CMK (cell line): ENCODE measurements around the gene CRYBA2.

Source experiments
- DNase-seq: peaks from one replicate; pipeline ENCODE4 v3.0.0-alpha.2; 2010; ENCODE audit warnings: low read depth

CRYBA2 gene

DNA sequence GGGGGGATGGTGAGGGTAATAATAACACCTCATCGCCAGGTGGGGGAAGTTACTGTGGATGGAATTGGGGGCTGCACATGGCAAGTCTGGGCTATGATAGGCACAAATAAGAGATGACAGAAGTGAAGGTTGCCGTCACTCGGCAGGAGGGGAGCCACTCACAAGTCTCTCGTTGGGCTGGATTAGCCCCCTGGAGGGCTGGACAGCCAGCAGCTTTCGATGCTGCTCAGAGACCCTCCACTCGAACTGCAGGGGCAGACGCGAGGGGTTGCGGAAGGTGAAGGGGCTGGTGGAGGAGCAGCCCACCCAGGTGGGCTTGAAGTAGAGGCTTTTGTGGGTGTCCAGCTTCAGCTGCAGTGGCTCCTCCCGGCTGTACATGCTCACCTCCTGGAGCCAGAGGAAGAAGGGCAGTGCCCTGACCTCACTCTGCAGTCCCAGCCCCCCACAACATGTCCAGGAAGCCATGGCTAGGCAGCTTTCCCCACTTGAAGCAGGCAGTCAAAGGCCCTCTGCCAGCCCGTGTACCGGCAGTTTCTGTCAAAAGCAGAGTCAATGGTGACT lies 29.9 kb upstream of the CRYBA2 start:
- no peak for DNase-seq

DNA sequence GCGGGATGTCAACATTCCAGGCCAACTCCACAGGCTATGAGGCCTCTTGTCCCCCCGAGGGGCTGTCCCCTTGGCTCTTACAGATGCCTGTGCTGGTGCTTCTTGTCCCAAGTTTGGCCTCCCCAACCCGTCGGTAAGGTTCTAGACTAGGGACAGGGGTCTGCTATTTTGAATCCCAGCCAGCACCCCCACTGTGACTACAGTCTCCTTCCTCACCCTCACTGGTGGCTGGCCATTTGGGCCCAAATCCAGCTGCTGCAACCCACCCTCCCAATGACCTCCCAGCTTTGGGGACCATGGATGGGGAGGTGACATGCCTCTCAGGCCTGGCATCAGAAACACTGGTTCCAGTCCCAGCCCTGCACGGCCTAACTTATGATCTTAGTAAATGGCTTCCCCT lies 29.4 kb upstream of the CRYBA2 start:
- DNase-seq: no peak

DNA sequence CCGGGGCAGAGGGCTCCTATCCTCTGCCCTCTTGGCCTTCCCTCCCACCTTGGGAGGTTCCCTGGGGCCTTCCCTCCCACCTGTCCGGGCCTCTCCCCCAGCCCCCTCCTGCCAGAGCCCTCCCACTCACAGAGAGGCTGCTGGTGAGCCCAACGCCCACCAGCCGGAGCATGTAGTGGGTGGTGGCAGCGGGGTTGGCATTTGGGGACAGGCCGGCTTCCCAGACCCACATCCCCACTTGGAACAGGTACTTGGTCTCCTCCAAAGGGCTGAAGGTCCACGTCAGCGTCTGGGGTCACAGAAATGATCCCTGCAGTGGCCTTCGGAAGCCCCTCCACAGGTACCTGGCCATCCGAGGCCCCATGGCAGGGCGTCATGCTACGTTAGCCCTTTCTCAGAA lies 28.8 kb upstream of the CRYBA2 start:
- DNase-seq: no peak

DNA sequence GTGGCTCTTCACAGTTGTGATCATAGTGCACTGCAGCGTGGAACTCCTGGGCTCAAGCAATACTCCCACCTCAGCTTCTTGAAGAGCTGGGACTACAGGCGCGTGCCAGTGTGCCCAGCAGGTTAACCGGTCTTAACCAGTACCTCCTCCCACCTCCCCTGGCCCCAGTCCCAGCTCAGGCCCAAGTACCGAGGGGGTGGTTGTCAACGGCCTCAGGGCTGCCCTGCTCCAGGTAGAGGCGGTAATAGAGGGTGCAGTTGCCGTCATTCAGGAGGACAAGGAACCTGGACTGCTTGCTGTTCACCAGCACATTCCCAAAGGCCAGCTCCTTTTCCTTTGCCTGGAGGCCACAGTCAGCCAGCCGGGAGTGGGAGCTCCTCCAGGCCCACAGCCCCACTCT lies 28.4 kb upstream of the CRYBA2 start:
- DNase-seq: no peak

DNA sequence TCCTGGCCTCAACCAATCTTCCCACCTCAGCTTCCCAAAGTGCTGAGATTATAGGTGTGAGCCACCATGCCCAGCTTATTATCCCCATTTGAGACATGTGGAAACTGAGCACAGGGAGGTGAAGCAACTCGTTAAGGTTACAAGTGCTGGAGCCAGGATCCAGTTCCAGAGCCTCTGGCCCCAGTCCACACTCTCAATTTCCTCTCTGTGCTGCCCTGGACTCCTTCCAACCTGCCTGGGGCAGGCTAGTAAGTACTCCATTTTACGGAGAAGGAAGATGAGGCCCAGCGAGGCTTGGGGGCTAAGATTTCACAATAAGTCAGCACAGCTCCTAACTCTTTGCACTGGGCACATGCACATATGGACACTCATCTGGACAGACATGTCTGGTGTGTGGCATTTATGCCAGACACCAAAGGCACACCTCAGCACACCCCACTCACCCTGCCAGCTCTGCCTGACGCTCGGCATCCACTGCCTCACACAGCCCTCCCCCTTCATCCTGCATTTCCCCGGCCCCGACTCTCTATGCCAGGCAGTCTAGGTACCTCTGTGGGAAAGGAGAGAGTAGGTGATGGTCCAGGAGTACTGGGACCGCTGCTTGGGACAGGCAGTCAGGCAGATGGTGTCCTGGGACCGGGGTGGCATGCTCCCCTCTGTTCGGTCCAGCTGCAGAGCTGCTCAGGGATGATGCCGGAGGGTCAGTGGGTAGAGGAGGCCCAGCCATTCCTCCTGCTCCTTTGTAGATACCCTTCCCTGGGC lies 27.6 kb upstream of the CRYBA2 start:
- DNase-seq: no peak

DNA sequence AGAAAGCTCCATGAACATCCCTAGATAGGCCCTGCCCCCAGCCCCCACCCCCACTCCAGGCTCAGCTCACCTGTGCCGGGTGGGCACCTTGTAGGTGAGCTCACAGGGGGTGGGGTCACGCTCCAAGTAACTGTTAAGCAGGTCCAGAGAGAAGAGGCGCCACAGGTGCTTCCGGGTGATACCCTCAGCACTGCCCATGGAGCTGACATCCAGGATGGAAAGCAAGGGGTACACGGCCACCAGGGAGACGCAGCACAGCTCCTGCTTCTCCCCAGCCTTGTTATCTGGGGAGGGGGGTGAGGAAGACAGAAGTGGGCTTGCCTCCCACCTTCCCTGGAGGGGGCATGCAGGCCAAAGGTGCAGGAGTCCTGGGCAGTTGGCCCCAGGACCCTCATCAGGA lies 26.2 kb upstream of the CRYBA2 start:
- DNase-seq: no peak

DNA sequence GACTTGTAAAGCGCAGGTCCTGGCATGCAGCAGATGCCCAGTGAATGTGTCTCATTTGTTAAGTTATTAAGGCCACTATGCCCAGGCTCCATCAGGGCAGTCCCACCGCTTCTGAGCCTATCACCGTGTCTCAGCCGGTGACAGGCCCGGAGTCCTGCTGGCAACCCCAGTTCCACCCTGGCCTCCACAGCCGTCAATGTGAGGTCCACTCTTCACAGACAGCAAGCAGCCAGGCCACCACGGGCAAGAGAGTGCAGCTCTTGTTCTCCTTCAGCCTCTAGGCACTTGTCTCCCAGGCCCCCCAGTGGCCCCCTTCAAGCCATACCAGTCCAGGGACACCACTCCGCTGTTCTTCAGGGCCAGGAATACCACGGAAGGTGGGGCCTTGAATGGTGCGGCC lies 25.5 kb upstream of the CRYBA2 start:
- no peak for DNase-seq

DNA sequence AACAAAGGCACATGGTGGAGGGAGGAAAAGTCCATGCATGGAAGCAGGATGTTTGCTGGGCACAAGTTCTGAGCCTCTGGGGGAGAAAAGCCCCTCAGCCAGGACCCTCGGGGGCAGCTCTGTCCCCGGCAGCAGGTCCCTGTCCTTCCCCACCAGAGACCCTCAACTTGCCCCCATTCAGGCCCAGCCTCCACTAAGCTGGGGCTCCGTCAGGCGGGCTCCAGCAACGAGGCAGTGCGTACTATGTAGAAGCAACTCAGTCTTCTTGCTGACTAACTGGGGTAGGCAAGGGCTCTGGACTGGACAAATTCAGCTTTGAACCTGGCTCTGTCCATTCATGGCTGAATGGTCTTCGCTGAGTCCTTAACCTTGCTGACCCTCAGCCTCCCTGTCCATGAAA lies 25.1 kb upstream of the CRYBA2 start:
- no peak for DNase-seq

DNA sequence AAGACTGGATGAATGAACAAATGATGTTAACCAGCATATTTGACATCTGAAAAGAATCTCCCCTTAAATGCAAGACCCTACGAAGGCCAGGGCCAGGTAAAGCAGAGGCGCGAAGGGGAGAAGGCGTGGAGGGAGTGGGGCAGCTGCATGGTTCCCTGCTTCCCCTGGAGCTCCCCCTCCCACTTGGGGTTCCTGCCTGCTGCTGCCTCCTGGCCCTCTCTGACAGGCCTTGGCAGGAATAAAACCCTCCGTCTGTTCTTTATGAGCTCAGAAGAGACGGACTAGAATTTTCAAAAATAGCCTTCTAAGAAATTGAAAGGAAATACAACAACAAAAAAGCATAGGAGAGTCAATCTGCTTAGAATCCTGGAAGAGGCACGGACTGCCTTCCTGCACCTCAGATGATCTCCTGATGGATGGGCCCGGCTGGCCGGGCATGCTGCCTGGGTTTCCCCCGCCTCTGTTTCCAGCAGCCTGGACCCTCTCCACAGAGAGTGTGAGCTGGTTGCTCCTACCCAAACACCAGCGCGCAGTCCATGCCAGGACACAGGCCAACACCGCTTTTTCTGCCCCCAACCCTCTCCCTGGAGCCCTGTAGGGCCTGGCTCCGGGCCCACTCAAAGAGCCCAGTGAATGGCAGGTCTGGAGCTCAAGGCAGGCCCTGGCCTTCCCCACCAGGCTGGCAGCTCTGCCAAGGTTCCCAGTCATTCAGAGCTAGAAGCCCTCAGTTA lies 24.1 kb upstream of the CRYBA2 start:
- no peak for DNase-seq

DNA sequence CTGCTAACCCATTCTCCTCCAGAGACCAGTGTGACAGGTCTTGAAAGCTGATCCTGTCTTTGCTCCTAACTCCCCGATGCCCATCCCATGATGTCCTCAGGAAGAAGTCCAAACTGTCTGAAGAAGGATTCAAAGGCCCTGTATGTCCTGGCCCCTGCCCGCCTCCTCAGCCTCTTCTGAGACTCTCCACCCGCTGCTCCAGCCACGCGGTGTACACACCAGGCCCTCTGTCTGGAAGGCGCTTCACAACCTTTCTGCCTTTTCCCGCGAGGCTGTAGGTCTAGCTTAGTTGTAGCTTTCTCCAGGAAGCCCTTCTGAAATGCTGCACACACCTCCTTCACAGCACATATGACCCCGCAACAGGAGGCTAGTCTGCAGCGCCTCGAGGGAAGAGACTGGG lies 23.5 kb upstream of the CRYBA2 start:
- DNase-seq: no peak

DNA sequence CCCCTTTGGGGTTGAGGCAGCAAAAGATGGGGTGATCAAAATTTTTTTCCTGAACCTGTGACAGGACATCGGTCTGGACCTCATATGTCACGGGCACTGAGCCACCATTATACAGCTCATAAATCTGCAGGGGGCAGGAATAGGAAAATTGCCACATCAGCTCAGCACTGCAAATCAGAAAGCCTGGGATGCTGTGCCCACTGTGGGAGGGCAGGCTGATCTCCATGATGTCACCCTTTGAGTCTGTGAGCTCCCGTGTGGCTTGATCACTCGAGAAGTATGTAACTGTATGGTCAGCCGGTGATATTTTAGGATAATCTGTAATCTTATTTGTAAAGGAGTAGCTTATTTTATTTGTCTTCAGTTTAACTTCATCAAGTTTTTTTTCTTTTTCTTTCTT lies 17.7 kb upstream of the CRYBA2 start:
- no peak for DNase-seq

DNA sequence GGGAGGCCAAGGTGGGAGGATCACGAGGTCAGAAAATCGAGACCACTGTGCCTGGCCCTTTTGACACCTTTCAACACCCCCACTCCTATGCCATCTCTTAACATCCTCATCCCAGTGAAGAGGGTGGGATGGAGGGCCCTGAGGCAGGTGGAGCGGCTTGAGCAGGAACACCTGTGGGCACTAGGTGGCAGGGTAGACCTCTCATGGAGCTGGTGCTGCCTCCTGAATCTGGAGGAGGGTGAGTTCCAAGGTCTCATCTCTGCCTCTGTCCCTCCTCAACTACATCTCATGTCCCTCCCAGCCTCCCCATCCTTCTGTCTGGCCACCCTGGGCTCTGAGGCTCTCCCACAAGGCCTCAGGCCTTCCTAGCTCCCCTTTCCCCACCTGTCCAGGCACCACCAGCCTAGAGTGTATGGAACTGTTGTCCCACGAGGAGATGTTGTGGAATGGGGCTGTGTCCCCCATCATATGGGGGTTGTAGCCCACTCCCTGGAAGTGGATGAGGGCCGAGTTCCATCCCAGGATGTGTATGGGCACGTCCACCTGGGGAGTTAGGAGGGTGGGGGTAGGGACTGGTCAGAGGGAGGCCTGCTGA lies 17.0 kb upstream of the CRYBA2 start:
- DNase-seq: no peak

DNA sequence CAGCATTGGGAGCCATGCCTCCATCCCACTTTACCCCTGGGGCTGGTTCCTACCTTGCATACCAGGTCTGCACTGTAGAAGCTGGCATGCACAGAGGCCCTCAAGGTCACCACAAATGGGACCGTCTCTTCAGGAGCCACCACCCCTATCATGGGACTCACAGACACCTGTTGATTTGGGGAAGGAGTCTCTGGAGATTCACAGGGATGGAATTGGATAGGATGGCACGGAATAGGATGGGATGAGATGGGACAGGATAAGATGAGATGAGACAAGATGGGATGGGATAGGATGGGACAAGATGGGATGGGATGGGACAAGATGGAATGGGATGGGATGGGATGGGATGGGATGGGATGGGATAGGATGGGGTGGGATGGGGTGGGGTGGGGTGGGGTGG lies 16.1 kb upstream of the CRYBA2 start:
- no peak for DNase-seq

DNA sequence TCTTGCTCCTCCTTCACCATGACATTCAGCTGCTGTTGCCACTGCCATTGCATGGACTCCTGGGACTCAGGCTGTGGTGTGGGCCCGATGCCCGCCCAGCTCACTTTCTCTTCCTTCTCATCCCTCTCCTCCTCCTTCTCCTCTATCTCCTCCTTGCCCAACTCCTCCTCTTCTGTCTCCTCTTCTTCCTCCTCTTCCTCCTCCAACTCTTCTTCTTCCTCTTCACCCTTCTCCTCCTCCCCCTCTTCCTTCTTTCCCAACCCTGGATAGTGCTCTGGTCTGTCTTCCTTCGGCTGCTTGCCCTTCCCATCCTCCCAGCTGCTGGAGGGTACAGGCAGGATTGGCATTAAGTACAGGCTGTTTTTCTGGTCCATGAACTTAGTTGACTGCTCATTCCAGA lies 10.8 kb upstream of the CRYBA2 start:
- DNase-seq: no peak

DNA sequence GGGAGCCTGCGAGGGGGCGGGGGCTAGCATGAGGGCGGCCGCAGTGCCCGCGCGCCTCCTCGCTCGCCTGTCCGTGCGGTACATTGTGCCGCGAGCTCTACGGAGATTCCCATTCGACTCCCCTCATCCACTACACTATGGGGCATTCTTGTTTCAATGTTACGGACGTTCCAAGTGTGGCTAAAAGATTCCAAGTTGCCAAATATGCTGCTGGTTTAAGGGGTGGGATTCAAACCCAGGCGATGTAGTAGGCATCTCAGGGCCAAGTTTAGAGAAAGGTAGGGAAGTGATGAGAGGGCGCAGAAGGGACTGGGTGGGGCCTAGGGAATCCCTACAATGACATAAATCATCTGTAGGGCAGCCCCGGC lies 10.0 kb upstream of the CRYBA2 start:
- no peak for DNase-seq

DNA sequence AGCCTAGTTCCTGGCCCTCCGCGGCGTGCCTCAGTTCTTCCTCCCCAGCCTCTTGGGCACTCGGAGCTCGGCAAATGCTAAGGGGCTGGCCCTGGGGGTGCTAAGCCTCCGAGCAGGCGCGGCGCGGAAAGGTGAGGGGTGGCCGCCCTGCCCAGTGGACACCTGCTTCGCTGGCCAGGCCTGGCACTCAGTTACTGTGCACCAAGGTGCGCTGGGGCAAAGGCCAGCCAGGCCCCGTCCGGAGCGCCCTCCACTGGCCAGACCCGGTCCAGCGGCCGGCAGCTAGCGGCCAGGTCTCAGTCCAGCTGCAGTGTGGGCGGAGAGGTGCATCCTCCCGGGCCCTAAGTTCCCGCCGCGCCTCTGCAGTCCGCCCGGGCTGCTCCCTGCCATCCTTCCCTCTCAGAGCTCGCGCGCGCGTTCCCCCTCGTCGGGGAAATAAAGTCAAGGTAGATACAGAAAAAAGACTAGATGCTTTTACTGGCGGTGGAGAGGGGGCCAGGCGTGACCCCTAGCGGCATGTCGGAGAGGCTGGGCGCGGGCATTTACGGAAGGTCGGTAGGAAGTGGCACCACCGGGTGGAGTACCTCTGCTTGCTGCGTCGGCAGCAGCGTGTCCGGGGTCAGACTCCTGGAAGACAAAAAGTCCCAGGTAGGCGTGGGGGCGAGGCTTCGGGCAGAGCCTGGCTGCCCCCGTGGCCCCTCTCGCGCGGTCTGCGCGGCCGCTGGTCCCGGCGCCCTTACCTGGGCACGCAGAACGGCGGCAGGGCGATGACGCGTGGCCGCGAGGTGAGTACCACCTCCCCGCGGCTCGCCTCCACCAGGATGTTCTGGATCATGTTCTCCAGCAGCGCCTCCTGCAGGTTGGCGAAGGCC lies 9.4 kb upstream of the CRYBA2 start:
- DNase-seq: no peak

DNA sequence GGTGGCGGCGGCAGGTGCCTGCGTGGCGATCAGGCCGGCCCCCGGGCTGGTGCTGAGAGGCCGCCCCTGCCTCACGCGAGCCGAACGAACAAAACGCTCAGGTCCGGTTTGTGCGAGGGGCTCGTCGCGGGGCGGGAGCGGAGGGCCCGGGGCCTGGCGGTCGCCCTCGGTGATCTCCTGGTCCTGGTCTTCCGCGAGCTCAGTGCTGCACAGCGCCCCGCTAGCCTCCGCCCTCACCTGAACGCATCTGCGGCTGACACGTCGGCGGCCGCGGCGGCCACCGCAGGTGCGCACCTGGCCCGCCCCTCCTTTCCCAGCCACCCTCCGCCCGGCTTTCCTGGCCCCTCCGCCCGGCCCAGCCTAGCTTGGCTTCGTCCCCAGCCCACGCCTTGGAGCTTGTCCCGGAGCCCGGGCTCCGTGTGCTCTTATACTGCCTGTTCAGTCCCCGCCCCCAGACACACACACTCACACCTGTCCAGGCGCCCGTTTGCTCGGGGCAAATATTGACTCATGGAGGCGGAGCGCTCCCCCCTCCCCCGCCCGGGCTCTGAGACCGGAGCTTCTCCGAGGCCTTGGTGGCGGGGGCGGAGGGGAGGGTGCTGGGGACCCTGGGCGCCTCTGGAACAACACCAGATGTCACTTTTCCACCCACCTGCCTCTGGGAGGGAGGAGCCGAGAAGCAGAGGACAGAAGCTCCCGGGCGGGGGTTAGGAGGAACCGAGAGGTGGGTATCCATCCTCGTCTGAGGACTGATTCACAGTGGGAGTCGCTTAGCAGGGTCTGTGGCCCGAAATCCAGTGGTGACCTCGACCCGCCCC lies 8.6 kb upstream of the CRYBA2 start:
- DNase-seq: no peak

DNA sequence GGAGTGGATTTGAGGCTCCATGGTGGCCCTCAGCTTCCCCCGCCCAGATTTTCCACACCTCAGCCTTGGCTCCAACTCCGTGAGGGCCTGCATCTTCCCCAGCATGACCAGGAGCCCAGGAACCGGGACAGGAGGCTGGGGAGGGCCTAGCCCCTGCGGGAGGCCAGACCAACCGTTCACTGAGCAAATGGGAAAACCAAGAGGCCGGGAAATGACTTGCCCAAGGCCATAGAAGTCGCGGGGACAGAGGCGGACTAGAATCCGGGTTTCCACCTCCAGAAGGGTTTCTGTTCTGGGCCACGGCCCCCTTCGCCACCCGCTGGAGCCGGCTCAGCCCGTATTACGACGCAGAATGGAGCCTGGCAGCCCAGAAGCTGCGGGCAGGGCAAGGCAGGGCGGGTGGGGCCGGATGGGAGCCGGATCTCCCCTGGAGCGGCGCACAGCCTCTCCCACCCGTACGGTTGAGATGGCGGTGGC lies 7.9 kb upstream of the CRYBA2 start:
- no peak for DNase-seq

DNA sequence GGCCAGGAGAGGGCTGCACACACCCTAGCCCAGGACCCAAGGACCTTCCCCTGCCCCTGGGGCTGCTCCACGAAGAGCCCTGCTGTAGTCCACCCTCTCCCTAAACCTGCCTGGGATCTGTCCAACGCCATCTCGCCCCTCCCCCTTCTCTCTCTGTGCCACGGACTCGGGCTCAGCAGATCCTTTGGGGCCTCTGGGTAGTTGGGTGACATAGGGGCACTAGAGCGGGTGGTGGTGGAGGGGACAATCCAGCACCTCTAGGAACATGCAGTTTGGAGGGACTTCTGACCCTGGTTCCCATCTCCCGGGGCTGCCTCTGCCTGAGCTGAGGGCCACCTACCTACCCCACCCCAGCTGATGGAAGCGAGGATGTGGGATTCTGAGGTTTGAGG lies 7.3 kb upstream of the CRYBA2 start:
- no peak for DNase-seq

DNA sequence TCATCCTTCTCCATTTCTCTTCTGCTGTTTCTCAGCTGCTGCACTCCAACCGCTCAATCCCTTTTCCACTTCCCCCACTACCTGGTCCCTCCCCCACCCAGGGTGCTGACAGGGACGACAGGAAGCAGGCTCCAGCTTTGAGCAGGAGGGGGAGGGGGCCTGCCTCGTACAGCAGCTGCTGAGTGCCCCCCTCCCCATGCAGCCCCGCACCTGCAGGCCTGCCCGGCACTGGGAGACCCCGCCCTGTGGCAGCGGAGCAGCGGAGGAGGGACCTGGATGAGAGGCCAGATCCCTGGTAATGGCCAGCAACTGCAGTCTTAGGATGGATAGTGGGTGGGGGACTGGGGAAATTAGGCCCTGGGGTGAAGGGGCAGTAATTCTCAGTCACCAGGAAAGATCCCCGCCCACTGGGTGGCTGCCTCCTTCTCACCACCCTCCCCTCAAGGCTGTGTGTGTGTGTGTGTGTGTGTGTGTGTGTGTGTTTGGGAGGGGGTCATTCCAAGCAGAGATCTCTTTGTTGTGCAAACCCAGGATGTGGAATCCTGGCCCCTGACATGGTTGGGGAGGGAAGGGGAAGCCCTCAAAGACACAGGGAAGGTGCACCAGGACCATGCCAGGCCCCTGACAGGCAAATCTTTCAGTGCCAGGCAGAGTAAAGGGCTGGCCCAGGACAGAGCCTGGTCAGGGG lies 6.8 kb upstream of the CRYBA2 start:
- DNase-seq: no peak
